Embryonic facial prominence (tissue), 1 donor: ENCODE measurements around the gene JAG1.

Source experiments
- DNase-seq: peaks from one replicate; pipeline ENCODE4 v3.0.0-alpha.2; 2016; ENCODE audit errors: extremely low spot score

JAG1 gene

DNA sequence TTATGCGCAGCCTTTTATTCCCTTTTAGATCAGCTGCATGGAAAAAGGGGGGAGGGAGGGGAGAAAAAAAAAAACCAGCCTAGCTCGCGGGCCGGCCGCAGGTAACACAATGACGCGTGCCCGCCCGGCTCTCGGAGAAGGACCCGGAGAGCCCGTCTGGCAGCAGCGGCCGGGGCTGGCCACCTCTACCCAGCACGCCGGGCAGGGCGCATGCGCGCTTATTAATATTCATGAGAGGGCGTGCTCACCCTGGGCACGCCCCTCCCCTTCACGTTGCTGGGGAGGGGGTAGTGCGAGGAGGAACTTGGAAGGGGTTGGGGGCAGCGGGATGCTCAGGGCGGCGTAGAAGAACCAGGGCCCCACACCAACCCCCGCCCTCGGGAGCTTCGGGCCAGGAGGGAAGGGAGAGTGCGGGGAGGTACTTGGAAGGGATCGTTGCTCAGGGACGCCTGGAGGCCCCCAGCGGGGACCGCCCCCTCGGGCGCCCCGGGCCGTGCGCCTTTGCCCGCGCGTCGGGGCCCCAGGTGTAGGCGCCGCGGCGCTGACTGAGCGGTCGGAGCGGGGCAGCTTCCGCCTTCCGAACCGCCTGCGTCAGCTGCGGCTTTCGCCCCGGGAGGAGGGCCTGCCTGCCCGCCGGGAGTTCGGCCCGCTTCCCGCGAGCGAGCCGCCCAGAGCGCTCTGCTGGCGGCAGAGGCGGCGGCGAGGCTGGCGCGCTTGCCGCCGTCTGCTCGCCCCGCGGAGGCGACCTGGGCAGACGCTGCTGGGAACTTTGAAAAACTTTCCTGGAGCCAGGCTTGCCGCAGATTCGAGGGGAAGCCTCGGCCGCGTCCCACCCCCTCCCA, at the start of gene JAG1:
Gene JAG1 (minus strand): TSS at position 158 of the 842 bp plus-strand sequence. CDS start 469 bp downstream, outside the sequence.
- peak; percentile 90 for DNase-seq

DNA sequence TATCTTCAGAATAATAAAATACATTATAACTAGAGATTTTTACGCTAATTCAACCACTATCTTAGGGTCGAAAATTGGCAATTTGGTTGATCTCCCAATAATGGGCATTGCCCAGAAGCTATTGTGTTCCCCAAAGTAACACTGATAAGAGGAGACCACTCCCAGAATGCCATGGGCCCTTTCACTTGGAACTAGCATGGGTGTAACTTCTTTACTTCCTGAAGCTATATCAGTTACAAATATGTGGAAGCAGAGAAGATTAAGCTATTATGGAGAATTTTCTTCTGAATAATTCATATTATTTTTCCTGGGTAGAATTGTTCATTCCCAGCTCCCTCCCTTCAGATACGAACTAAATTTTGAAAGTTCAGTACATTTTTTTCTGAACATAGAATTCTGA, 48.2 kb upstream of the JAG1 start:
- no peak for DNase-seq

DNA sequence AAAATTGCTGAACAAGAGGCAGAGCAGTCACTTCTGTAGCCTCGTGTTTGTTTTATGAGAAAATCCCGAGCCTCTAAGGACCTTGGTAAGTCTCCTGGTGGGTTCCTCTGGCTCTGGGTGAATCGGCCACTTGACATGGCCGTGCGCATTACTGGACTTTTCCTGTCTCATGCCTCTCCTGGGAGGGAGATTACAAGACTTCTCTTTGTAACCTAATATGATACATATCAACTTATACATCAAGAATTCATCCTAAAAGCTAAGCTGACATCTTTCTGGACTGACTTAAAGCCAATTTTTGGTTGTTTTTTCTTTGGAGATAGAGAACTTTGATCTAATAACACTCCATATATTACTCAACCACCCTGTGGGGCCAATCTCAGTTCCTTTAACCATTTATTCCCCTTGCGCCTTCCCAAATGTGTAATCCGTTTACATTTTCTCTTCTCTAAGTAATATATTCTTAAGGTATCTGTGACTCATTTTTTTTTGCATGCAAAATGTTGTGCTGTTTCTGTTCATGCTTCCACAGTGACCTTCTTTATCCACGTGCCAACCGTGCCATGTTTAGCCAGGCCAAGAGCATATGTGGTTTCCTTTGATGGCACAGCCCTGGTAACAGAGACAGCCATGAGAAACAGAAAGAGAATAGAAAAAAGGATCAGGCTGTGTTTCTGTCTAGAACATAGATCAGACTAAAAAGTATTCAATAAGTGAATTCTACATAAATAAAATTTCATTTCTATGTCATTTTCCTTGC, 47.5 kb upstream of the JAG1 start:
- no peak for DNase-seq

DNA sequence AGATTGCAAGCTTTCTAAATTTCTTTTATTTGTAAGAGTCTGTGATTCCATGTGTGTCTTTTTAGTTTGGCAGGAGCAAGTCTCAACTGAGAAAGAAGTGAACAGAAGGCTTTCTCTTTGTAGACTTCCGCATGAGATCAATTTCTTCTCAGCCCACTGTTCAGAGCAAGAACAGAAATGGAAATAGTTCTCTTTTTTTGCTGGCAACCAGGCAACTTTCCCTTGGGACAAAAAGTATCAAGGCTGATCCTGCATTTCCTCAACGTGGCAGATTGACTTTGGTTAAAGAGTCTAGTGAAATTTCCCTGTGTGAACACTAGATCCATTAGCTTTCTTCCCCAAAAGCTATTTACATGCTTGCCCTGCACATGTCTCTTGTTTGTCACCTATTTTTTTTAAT, 46.8 kb upstream of the JAG1 start:
- DNase-seq = no peak

DNA sequence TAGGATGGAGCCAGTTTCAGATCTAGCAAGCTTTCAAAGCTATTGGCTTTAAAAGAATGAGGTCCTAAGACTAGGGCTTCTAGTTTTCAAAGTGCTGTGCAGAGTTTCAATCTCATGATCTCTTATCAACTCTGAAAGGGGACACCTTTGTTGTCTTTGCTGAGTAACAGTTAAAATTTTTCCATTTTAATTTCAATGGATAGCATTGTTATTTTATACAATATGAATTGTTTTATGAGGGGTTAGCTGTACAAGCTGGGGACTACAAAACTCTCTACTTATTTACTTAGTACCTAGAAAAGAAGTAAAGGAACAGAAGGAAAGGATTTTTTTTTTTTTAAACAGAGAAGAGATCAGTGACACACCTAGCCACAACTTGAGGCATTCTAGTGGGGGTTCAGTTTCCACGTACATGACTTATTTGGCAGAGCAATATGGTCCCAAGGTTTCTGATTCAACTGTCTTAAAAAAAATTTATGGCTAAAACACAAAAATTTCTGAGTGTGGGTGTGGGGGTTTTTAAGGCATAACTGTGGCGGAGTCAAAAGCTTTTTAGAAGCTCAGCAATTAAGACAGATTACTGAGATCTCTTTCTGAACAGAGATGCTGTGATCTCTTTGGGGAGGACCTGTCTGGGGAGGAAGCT, 46.1 kb upstream of the JAG1 start:
- no peak for DNase-seq

DNA sequence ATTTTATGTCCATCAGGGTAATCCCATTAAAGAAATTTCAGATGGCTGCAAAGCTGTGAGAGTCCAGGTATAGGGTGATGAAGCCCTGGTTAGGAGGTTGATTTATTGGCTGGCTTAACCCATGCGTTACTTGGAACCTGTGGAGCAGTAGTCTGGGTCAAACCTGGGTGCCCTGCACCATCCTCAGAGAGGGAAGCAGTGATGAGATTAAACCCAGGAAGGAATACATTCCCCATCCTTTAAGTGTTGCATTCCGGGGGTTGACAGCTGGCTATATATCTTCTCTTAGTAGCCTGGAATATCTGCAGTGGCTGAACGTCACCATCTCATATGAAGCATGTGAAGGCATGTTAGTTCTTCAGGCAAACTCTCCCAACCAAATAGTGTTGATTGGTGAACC, 44.9 kb upstream of the JAG1 start:
- no peak for DNase-seq

DNA sequence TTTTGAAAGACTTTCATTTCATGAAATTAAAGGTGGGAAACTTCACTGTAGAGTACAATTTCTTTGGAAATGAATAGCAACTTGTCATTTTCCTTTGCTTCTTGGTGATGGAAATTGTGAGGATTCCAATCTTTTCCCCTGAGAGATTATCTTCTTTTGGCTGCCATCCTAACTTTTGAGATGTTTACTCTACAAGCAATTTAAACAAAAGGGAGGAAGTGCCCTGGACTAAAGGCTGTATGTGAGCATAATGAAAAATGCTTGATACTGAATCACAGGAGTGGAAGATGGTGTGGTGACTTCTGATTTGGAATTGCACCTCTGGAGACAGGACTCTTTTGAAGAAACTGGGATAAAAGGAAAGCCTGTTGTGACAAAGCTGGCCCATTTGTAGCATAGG, 43.1 kb upstream of the JAG1 start:
- no peak for DNase-seq

DNA sequence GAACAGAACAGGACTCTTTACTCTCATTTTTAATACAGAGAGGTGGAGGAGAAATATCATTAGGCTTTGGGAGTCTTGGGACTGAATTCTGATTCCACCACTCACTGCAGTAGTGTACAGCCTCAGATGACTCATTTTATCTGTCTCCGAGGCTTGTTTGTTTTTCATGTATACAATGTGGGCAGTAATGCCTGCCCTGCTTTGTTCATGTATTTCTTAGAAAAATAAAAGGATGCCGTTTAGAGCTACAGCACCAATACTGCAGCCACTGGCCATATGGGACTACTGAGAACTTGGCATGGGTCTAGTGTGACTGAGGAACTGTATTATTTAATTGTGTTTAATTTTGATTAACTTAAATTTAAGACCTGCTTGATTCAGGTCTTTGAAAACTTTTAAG, 41.2 kb upstream of the JAG1 start:
- DNase-seq = no peak

DNA sequence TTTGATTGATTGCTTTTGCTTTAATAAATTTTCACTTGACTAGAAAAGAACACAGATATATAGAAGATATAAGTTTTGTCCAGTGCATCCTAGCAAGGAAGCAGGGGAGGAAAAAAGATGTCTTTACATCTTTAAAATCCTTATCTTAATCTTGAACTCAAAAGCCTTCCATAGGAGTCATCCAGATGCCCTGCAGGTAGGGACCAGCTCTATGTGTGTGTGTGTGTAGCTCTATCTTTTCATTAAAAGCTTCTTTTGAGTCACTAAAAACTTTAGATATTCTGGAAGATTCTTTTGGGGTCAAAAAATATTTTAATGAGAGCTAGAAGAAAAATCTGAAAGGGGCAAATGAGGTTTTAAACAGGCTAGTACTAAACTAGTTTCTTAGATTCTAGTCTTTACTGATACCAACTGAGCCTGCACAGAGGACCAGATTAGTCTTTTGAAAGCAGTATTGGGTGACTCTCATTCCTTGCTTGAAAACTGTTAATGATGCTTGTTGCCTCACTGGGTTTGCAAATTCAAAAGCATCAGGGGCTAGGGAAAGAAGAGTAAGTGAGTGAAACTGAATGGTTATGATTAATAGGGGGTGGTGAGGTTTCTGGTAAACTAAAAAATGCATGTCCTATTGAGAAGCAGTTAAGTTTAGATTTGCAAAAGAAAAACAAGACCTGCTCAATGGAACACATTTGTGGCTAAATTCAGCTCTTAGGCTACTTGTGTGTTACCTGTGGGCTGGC, 40.6 kb upstream of the JAG1 start:
- DNase-seq = no peak

DNA sequence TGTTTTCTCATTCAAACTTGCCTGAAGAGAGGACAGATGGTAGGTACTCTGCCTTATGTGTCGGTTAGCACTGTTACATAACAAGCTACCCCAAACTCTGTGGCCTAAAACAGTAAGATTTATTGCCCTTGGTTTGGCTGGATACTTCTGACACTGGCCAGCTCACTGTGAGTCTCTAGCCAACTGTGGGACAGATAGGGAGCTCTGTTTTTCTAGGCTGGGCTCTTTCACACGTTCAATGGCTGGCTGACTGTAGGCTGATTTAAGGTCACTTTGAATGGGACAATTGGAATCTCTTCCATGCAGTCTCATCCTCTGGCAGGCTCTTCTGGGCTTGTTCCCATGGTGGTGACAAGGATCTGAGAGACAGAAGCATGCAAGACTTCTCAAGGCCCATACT, 39.4 kb upstream of the JAG1 start:
- no peak for DNase-seq

DNA sequence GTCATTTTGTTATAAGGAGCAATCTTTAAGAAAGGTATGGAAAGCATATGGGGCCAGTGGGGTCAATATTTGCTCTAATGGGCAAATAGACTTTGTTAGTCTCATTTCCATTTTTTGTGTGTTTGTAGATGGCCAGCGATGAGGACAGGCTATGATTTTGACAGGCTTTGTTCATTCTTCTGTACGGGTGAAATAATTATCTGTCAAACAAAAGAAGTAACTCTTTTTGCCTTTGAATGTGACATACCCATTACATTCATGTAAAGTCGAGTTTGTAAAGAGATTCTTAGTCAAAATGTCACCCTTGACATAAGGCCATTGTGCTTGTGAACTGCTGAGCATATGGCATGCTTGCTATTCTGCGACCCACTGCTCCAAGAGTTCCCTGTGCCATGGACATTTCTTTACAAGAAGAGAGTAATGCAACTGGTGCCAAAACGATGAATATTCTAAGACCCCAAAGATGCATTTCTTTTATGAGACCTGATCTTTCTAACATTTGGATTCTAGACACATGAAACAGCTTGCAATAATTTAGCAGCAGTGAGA, 38.2 kb upstream of the JAG1 start:
- DNase-seq = no peak

DNA sequence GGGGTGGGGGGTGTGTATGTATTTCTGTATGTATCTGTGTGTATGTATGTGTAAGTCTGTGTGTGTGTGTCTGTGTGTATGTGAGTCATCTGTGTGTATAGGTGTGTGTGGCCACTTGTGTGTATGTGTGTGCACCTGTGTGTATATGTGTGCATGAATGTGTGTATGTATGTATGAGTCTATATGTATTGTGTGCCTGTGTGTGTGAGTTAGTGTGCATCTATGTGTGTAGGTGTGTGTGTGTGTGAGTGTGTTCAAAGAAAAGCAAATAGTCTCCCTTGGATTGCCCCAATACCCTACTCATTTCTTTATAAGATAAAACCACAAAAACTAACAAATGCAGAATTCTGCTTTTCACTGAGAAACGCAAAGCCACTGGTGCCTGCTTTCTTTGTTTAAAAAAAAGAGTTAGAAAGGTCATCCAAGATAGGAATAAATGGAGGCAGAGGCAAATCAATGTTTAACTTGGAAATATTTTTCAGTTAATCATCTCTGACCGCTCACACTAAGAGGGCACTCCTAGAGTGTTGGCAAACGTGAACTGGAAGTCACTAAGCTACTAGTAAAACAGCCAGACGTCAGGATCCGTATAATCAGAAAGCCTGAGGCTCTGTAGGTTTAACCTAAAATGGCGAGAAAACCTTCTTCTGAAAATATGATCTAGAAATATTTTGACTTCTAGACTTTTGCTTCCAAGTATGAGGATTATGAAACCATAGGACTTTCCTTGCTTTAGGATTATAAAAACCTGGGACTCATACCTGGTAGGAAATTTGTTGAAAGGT, 37.4 kb upstream of the JAG1 start:
- DNase-seq = no peak

DNA sequence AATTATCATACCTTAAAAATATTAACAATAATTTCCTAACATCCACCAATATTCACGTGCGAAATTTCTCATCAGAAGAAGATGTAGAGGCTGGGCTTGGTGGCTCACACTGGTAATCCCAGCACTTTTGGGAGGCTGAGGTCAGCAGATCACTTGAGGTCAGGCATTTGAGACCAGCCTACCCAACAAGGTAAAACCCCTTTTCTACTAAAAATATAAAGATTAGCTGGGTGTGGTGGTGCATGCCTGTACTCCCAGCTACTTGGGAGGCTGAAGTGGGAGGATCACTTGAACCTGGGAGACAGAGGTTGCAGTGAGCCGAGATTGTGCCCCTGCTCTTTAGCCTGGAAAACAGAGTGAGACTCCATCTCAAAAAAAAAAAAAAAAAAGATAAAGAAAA, 36.1 kb upstream of the JAG1 start:
- DNase-seq = no peak

DNA sequence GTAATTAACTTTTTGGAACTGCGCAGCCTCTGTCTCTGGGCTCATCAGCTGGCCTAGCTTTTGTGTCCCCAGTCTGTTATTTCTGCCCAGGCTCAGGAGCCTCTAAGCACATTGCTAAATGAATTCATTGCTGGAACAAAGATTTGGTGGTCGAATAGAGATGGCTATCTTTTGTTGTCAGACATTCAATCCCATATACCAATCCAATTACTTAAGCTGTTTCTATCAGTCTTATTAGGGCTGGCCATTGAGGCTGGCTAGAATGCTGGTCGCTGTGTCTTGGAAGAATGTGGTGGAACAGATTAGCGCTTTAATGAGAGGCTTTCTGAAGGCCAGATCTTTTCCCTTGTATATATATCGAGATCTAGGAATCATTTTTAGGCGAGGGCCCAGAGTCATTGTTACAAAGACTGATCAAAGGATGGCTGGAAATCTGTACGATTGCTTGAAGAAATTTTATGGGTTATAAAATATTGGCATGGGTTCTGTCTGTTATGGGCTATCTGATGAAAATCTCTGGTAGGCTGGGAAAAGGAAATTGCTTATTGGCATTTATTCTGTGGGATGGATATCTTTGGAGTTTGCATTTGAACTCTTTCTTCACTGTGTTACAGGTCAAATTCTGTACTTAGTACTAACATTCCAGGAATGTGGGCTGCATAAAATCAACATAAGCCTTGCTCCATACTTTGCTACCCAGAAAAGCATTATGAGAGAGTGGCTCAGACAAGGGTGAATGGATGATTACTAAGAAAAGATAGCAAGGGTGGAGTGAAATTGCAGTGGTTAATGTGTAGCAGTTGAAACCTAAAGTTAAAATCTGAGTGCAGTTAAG, 34.8 kb upstream of the JAG1 start:
- DNase-seq = no peak

DNA sequence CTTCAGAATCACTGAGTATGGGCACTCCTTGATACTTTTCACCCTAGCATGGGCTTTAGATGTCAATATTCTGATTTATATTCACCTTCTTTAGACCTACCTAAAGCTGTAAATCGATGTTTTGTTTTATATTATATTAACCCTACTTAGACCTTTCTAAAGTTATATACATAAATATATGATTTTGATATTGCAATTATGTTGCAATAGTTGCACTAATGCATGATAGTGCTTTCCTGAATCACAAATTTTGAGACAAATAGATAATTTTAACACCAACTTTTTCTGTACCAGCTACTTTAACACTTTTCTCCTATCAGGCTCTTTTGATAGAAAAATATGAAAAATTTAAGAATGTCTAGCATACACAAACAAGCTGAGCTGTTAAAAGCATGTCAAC, 34.0 kb upstream of the JAG1 start:
- DNase-seq = no peak

DNA sequence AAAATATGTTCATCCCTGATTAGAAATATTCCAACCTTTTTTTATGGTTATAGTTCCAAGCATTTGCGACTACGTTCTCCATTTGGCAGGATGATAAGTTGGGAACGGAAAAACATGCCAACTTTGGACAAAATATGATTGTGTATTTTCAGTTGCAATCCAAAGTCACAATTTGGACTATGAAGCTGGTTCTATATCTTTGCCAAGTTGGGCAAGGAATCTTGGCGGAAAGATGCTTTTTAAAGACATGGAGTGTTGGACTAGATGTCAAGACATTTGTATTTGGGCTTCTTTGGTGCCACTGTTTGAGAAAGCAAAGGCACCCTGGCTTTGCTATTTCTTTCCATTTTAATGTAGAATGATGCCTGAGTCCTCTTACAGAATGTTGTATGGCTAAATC, 33.3 kb upstream of the JAG1 start:
- DNase-seq = no peak

DNA sequence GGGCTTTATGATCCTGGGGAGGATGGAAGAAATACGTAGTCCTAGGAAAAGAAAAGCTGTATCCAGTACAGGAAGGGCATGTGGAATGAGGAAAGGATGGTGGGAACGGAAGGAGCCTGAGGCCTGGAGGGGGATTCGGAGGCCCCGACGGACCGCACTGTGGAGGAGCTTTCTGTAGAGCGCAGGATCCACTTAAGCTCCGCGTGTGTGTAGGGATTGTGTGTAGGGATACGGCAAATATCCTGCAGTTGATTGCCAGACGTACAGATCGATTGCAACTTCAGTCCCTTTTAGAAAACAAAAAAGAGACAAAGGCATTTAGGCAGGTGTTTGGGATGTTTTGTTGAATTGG, 32.6 kb upstream of the JAG1 start:
- no peak for DNase-seq

DNA sequence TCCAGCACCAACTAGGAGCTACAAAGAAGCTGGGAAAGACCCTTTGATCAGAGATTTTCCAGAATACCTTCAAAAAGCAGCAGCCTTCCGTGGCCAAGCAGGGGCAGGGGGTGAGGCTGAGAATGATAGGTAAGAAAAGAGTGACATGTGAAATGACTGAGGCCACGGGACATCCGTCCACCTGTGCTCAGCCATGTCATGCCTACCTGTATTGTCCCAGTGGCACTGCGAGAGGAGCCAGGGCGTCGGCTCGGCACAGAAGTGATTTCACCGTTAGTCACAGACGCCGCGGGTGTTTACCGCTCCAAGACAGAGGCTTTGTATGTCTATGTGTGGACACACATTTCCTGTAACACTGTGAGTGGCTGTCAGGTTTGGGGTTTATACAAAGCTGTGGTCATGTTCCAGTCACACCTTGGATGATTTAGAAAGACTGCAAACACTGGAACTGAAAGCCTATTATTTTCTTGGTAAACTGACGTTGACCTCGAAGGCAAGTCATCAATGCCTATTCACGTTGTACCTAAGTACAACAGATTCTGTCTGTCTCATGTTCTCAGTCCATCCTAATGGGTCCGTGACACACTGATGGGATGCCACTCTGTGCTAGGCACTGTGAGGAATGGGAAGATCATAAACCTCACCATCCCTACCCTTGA, 32.1 kb upstream of the JAG1 start:
- no peak for DNase-seq

DNA sequence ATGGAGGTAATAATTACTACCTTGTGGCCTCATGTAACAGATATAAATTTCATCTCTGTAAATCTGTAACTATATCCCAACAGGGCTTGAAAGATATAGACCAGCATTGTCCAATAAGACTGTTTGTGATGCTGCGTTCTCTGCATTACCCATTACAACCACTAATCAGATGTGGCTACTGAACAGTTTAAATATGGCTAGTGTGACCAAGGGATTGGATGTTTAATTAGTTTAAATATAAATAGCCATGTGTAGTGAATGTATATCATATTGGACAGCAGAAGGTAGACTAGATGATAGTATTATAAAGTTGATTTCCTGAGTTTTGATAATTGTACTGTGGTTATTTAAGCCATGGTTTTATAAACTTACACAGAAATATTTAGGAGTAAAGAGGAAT, 27.8 kb upstream of the JAG1 start:
- no peak for DNase-seq

DNA sequence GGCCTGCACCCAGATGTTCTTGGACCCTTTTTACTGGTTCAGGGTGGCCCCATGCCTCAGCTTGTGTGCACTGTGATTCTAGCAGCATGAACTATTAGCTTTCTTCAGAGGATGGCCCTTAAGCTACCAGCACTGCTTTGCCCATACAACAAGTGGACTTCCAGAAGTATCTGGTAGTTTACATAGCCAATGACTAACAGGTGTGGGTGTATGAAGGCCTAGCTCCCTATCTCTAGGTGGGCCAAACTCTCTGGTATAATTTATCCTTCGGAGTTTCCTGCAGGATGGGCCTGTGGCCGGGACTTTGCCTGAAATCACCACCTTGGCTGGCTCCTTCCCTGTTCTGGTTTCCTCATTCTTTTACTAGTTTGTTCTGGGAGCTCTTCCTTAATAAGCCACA, 26.1 kb upstream of the JAG1 start:
- no peak for DNase-seq
